Hepatocyte (in vitro differentiated cells): ENCODE results near the gene HSPB6. TPM values are rescaled to one million over a fixed set of nuclear protein-coding genes. Genes with fewer than 3 reads are reported as not detected.
A peak's percentile ranks its signal among the peaks of the same experiment; 100 is the strongest.

Source experiments
- DNase-seq: peaks from one replicate; pipeline ENCODE4 v3.0.0-alpha.2; 2016; ENCODE audit warnings: low spot score
- H2AFZ ChIP-seq: fragments of 200-600 bp; sonication (generic); 2 replicates; pipeline ENCODE4 v1.6.0; 2016; ENCODE audit warnings: antibody characterized with exemption, mild to moderate bottlenecking
- H3K27ac ChIP-seq: fragments of 200-600 bp; sonication (generic); 2 replicates; pipeline ENCODE4 v1.5.1; 2016; ENCODE audit warnings: mild to moderate bottlenecking
- H3K27me3 ChIP-seq: fragments of 200-600 bp; sonication (generic); 2 replicates; pipeline ENCODE4 v1.6.1; 2016
- H3K36me3 ChIP-seq: fragments of 200-600 bp; sonication (generic); replicated peaks from 2 replicates; pipeline ENCODE4 v1.5.1; 2016; ENCODE audit warnings: low read depth; ENCODE audit not compliant: insufficient read depth
- H3K4me1 ChIP-seq: fragments of 200-600 bp; sonication (generic); 2 replicates; pipeline ENCODE4 v1.5.1; 2016; ENCODE audit warnings: mild to moderate bottlenecking, moderate library complexity; ENCODE audit not compliant: insufficient read depth
- H3K4me2 ChIP-seq: fragments of 200-600 bp; sonication (generic); 2 replicates; pipeline ENCODE4 v1.6.0; 2016
- H3K4me3 ChIP-seq: fragments of 200-600 bp; sonication (generic); 2 replicates; pipeline ENCODE4 v1.5.1; 2016; ENCODE audit warnings: mild to moderate bottlenecking
- H3K79me2 ChIP-seq: fragments of 200-600 bp; sonication (generic); 2 replicates; pipeline ENCODE4 v1.6.0; 2017; ENCODE audit warnings: mild to moderate bottlenecking
- H3K9me2 ChIP-seq: fragments of 200-600 bp; sonication (generic); replicated peaks from 2 replicates; pipeline ENCODE4 v1.6.0; 2017; ENCODE audit warnings: mild to moderate bottlenecking; ENCODE audit not compliant: insufficient read depth
- H3K9me3 ChIP-seq: fragments of 200-600 bp; sonication (generic); 2 replicates; pipeline ENCODE4 v1.5.1; 2016; ENCODE audit warnings: low read depth, mild to moderate bottlenecking
- H4K20me1 ChIP-seq: fragments of 200-600 bp; sonication (generic); 2 replicates; pipeline ENCODE4 v1.6.0; 2016; ENCODE audit warnings: mild to moderate bottlenecking; ENCODE audit not compliant: insufficient read depth, poor library complexity, severe bottlenecking
- CTCF ChIP-seq: fragments of 200-600 bp; sonication (generic); IDR thresholded peaks from 2 replicates; pipeline ENCODE4 v1.5.1; 2016; ENCODE audit warnings: antibody characterized with exemption, mild to moderate bottlenecking; ENCODE audit not compliant: poor library complexity
- EZH2 ChIP-seq: fragments of 200-600 bp; sonication (generic); IDR thresholded peaks from 2 replicates; pipeline ENCODE4 v1.6.1; 2016; ENCODE audit warnings: antibody characterized with exemption, mild to moderate bottlenecking, borderline replicate concordance
- EZH2phosphoT487 ChIP-seq: fragments of 200-600 bp; sonication (generic); IDR thresholded peaks from one replicate; pipeline ENCODE4 v1.6.1; 2018; ENCODE audit warnings: antibody characterized with exemption, mild to moderate bottlenecking, low read depth, moderate library complexity; ENCODE audit not compliant: unreplicated experiment, severe bottlenecking
- WGBS: methylation state at CpG from one replicate; pipeline ENCODE4 v1.1.6; 2016; ENCODE audit warnings: low lambda C conversion rate; ENCODE audit errors: missing lambda C conversion rate; 5-methylcytosine and 5-hydroxymethylcytosine counted together
- polyA plus RNA-seq: library from polyadenylated mRNA; unstranded; fragments of >200 nt; fragmentation: Nextera tagmentation; extraction: Ambion mirVana; gene quantifications from 2 replicates; pipeline ENCODE4 v1.2.1, GENCODE V29; 2016
- total RNA-seq: library from RNA; depleted of rRNA; stranded (reverse); fragments of >200 nt; gene quantifications from 2 replicates; pipeline ENCODE4 v1.2.3, GENCODE V29; 2014

The HSPB6 gene
- total and polyA plus RNA-seq, 2 experiments from 2014 or later: 7.1 to 235 TPM

GRCh38 chr19:35786299-35787160 lies 29.7 kb upstream of the HSPB6 start:
- TF ChIP-seq EZH2phosphoT487 (no peak), CTCF (no peak), EZH2 (no peak)
- Histone ChIP-seq H3K36me3 (no peaks in the 10 kb centered on the region), H3K27me3 (no peaks in the 10 kb centered on the region), H3K79me2 (no peaks in the 10 kb centered on the region), H3K9me2 (no peaks in the 10 kb centered on the region), H3K9me3 (no peaks in the 10 kb centered on the region), H4K20me1 (no peaks in the 10 kb centered on the region), H2AFZ (no peak overlapping the region), H3K4me2 (no peak overlapping the region), H3K4me3 (no peak overlapping the region), H3K27ac (no peak overlapping the region), H3K4me1 (no peaks in the 10 kb centered on the region)
- WGBS: 93% methylated on average over 21 of the region's 31 CpGs
- no peak for DNase-seq

- H2AFZ ChIP-seq: no peak overlapping the region
- no peaks in the 10 kb centered on the region for H4K20me1 ChIP-seq
- DNase-seq: no peak
- no peaks in the 10 kb centered on the region for H3K9me2 ChIP-seq
- H3K9me3 ChIP-seq: no peaks in the 10 kb centered on the region
- H3K79me2 ChIP-seq: no peaks in the 10 kb centered on the region
- H3K36me3 ChIP-seq: no peaks in the 10 kb centered on the region
- TF ChIP-seq CTCF (no peak), EZH2 (no peak), EZH2phosphoT487 (no peak)
- WGBS: 85% methylated on average over 10 of the region's 10 CpGs
- no peak overlapping the region for H3K27ac ChIP-seq
- H3K4me3 ChIP-seq: no peak overlapping the region
- H3K4me2 ChIP-seq: no peak overlapping the region
- H3K27me3 ChIP-seq: no peaks in the 10 kb centered on the region
- no peaks in the 10 kb centered on the region for H3K4me1 ChIP-seq
Observed at GRCh38 chr19:35785339-35785627, 28.5 kb upstream of the HSPB6 start.

- H2AFZ ChIP-seq: no peak overlapping the region
- no peaks in the 10 kb centered on the region for H3K9me2 ChIP-seq
- H3K27ac ChIP-seq: no peak overlapping the region
- peak; percentile 46 for DNase-seq
- 66% methylated on average over 18 of the region's 45 CpGs for WGBS
- H3K9me3 ChIP-seq: no peaks in the 10 kb centered on the region
- H3K79me2 ChIP-seq: no peaks in the 10 kb centered on the region
- no peak overlapping the region for H3K4me3 ChIP-seq
- peak overlapping the region; percentile 29 for H3K4me2 ChIP-seq
- TF ChIP-seq CTCF: no peak
- TF ChIP-seq EZH2: no peak
- no peak for TF ChIP-seq EZH2phosphoT487
- no peaks in the 10 kb centered on the region for H4K20me1 ChIP-seq
- no peaks in the 10 kb centered on the region for H3K27me3 ChIP-seq
- H3K4me1 ChIP-seq: no peaks in the 10 kb centered on the region
- no peaks in the 10 kb centered on the region for H3K36me3 ChIP-seq
Observed at GRCh38 chr19:35784503-35785338, 27.9 kb upstream of the HSPB6 start.
